Astrocyte of the spinal cord (primary cell): ENCODE measurements around the gene OR10V1.
"Not testable (repeated sequence)": the region's sequence is repeated elsewhere in the genome, so short reads cannot be mapped to it uniquely, and the experiment has no call there.

Experiments
- DNase-seq: peaks from one replicate; pipeline ENCODE4 v3.0.0; 2011; ENCODE audit warnings: low read depth, low spot score
- H3K4me3 ChIP-seq: 2 replicates; pipeline ENCODE4 v1.5.1; 2011; ENCODE audit warnings: low read depth, mild to moderate bottlenecking, low read length, moderate library complexity
- in situ Hi-C: cut with HindIII; loops from 2 replicates; pipeline ENCODE4 v1.10.0; 2017; ENCODE audit warnings: low sequenced_read_pairs
- TF ChIP-seq, protein P1 (sequence below): IDR thresholded peaks from 2 replicates; pipeline ENCODE4 v1.5.1; 2012; ENCODE audit warnings: low read depth, mild to moderate bottlenecking, low read length, inconsistent platforms

OR10V1 gene

DNA sequence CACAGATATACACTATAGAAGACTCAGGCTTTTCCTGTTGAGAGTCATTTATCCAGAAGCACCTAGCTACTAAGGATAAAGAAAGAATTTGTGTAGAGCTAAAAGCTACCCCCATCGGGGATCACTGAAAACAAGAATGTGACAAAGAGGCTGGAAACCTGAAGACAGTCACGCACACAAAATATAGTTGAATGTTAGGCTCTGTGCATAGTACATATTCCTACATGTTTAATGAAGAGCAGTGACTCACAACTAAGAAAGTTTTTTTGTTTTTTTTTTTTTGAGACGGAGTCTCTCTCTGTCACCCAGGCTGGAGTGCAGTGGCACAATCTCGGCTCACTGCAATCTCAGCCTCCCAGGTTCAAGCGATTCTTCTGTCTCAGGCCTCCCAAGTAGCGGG, 8.4 kb downstream of the OR10V1 start:
- TF ChIP-seq, protein P1, sequence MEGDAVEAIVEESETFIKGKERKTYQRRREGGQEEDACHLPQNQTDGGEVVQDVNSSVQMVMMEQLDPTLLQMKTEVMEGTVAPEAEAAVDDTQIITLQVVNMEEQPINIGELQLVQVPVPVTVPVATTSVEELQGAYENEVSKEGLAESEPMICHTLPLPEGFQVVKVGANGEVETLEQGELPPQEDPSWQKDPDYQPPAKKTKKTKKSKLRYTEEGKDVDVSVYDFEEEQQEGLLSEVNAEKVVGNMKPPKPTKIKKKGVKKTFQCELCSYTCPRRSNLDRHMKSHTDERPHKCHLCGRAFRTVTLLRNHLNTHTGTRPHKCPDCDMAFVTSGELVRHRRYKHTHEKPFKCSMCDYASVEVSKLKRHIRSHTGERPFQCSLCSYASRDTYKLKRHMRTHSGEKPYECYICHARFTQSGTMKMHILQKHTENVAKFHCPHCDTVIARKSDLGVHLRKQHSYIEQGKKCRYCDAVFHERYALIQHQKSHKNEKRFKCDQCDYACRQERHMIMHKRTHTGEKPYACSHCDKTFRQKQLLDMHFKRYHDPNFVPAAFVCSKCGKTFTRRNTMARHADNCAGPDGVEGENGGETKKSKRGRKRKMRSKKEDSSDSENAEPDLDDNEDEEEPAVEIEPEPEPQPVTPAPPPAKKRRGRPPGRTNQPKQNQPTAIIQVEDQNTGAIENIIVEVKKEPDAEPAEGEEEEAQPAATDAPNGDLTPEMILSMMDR = no peak
- DNase-seq = no peak
- in situ Hi-C loops = no loop called here
- no peak overlapping the region for H3K4me3 ChIP-seq

DNA sequence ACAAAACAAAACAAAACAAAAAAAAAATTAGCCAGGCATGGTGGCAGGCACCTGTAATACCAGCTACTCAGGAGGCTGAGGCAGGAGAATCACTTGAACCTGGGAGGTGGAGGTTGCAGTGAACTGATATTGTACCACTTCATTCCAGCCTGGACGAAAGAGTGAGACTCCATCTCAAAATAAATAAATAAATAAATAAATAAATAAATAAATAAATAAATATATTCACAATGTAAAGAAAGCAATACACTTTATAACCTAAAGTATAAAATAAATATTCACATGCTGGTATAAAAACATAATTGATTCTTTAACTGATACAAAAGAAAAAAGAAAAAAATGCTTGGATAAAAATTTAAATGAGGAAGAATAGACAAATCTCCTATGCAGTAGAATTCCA, 10.1 kb downstream of the OR10V1 start:
- in situ Hi-C loops, H3K4me3 ChIP-seq, DNase-seq: not testable (repeated sequence)

DNA sequence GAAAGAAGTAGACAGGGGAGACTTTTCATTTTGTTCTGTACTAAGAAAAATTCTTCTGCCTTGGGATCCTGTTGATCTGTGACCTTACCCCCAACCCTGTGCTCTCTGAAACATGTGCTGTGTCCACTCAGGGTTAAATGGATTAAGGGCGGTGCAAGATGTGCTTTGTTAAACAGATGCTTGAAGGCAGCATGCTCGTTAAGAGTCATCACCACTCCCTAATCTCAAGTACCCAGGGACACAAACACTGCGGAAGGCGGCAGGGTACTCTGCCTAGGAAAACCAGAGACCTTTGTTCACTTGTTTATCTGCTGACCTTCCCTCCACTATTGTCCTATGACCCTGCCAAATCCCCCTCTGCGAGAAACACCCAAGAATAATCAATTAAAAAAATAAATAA, 13.5 kb downstream of the OR10V1 start:
- DNase-seq, H3K4me3 ChIP-seq, in situ Hi-C loops: not testable (repeated sequence)

DNA sequence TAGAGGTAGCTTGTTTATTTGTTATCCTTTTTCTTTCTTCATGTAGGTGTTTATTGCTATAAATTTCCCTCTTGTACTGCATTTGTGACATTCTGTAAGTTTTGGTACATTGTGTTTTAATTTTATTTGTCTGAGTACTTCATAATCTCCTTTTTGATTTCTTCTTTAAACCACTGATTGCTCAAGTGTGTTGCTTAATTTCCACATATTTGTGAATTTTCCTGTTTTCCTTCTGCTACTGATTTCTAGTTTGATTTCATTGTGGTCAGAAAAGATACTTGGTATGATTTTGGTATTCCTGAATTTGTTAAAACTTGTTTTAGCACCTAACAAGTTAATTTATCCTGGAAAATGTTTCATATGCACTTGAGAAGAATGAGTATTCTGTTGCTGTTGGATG, 15.1 kb downstream of the OR10V1 start:
- TF ChIP-seq, protein P1 = no peak
- in situ Hi-C loops = no loop called here
- no peak for DNase-seq
- H3K4me3 ChIP-seq = no peak overlapping the region

DNA sequence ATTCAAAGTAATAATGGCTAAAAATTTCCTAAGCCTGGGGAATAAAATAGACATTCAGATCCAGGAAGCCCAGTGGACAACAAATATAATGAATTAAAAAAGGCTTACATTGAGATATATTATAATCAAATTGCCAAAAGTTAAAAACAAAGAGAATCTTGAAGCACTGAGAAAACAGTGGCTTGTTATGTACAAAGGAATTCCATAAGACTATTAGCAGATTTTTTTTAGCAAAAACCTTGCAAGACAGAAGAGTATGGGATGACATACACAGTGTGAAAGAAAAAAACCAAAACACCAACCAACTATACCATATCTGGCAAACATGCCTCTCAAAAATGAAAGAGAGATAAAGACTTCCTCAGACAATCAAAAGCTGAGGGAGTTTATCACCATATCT, 20.7 kb downstream of the OR10V1 start:
- TF ChIP-seq, protein P1 = no peak

DNA sequence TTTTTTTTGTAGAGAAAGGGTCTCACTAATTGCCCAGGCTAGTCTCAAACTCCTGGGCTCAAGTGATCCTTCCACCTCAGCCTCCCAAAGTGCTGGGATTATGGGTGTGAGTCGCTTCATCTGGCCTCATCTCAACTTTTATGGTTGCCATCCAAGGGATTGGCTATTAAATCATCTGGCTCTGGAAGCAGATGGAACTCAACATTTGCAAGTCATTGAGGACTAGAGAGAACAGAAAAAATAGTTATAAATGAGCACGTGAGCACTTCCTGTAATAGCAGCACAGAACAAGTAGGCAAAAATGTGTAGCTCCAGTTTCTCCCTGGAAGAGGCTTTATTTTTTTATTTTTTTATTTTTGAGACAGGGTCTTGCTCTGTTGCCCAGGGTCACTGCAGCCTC, 22.5 kb downstream of the OR10V1 start:
- in situ Hi-C loops = no loop called here
- TF ChIP-seq, protein P1 = no peak

More for the DNA sequence above, 20.7 kb downstream of the OR10V1 start:
- no peak overlapping the region for H3K4me3 ChIP-seq
- in situ Hi-C loops = no loop called here
- no peak for DNase-seq

DNA sequence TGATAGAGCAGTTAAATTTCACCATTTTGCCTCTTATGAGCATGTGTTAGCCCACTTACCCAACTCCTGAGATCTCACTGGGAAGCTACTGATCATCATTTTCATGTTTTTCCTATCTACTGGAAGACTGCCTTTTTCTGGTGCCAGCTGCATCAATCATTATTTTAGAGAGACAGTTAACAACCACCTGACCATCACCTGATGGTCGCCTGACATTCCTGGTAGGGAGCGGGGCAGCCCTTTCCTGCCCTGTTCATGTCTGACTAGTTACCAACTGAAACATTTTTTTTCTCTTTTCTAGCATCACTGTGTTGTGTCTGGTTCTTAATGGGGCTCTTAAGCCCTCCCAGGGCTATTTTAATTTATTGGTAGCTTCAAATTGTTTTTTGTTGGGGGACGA, 24.6 kb downstream of the OR10V1 start:
- TF ChIP-seq, protein P1 = no peak
- in situ Hi-C loops = no loop called here
- H3K4me3 ChIP-seq = no peak overlapping the region
- no peak for DNase-seq

More for the DNA sequence above, 22.5 kb downstream of the OR10V1 start:
- no peak for DNase-seq
- no peak overlapping the region for H3K4me3 ChIP-seq

DNA sequence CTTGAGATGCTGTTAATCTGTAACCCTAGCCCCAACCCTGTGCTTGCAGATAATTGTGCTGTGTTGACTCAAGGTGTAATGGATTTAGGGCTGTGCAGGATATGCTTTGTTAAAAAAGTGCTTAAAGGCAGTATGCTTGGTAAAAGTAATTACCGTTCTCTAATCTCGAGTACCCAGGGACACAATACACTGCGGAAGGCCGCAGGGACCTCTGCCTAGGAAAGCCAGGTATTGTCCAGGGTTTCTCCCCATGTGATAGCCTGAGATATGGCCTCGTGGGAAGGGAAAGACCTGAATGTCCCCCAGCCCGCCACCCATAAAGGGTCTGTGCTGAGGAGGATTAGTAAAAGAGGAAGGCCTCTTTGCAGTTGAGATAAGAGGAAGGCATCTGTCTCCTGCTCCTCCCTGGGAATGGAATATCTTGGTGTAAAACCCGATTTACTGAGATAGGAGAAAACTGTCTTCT, 32.4 kb downstream of the OR10V1 start:
- H3K4me3 ChIP-seq, in situ Hi-C loops, DNase-seq: not testable (repeated sequence)
